ENCODE results near the gene RBM43. TPM values are rescaled to one million over a fixed set of nuclear protein-coding genes. Genes with fewer than 3 reads are reported as not detected.

Gene RBM43
- total and polyA plus RNA-seq, 7 donors: 1.8 to 16.9 (median 8.6) TPM

- peaks cover 0 to 20% (median 8%) of the 10 kb centered on the region in 4 donors for H3K4me1 ChIP-seq
- 92 to 95% methylated on average over 8 of the region's 8 CpGs for WGBS, 2 donors
Measured at GRCh38 chr2:151262629-151263028, 966 bp upstream of the RBM43 start.

GRCh38 chr2:151261977-151262291 lies 271 bp upstream of the RBM43 start:
- intact Hi-C loops (cut with DNase I): loop anchor here (5.0 kb wide), 1 partner anchor 150 kb away; no protein-coding TSS in a partner anchor
- no peaks in the 10 kb centered on the region for H3K36me3 ChIP-seq
- WGBS, 2 donors: 3 to 4% methylated on average over 9 of the region's 9 CpGs
- peak overlapping the region; percentile 82 to 96 (median 90) for H3K4me3 ChIP-seq
- peak overlapping the region; percentile 93 to 99 (median 97) for H3K27ac ChIP-seq
- no peaks in the 10 kb centered on the region for H3K9me3 ChIP-seq
- no peak for TF ChIP-seq POLR2A (IDR thresholded peaks at IDR 0.05)
- H3K27me3 ChIP-seq: no peaks in the 10 kb centered on the region
- DNase-seq: no peak
- H3K4me1 ChIP-seq: peaks cover 0 to 25% (median 10%) of the 10 kb centered on the region in 4 donors

More at GRCh38 chr2:151262629-151263028, 966 bp upstream of the RBM43 start:
- DNase-seq: no peak
- Histone ChIP-seq H3K36me3 (no peaks in the 10 kb centered on the region), H3K27ac (peak overlapping the region in 3 of 4 donors; percentile 93 to 98 (median 96)), H3K27me3 (no peaks in the 10 kb centered on the region), H3K4me3 (no peak overlapping the region), H3K9me3 (no peaks in the 10 kb centered on the region)
- no peak for TF ChIP-seq POLR2AphosphoS5 (IDR thresholded peaks at IDR 0.05)
- TF ChIP-seq CTCF (IDR thresholded peaks at IDR 0.05): no peak
- no peak for TF ChIP-seq EP300 (IDR thresholded peaks at IDR 0.05)
- TF ChIP-seq POLR2A (IDR thresholded peaks at IDR 0.05): no peak
- intact Hi-C loops (cut with DNase I): loop anchor here (5.0 kb wide), 1 partner anchor 150 kb away; no protein-coding TSS in a partner anchor

GRCh38 chr2:151260573-151261230 lies 961 bp downstream of the RBM43 start:
- 4 to 8% methylated on average over 11 of the region's 11 CpGs for WGBS, 2 donors
- Histone ChIP-seq H3K27ac (peak overlapping the region; percentile 93 to 99 (median 97)), H3K4me1 (peaks cover 0 to 28% (median 10%) of the 10 kb centered on the region in 4 donors), H3K27me3 (no peaks in the 10 kb centered on the region), H3K4me3 (peak overlapping the region; percentile 82 to 96 (median 90)), H3K9me3 (no peaks in the 10 kb centered on the region), H3K36me3 (no peaks in the 10 kb centered on the region)
- no peak for TF ChIP-seq EP300 (IDR thresholded peaks at IDR 0.05)
- no peak for TF ChIP-seq POLR2A (IDR thresholded peaks at IDR 0.05)
- TF ChIP-seq CTCF (IDR thresholded peaks at IDR 0.05): no peak
- TF ChIP-seq POLR2AphosphoS5 (IDR thresholded peaks at IDR 0.05): no peak
- no peak for DNase-seq
- intact Hi-C loops (cut with DNase I): loop anchor here (1.0 to 5.0 kb wide), 2 partner anchors 30 to 152 kb away; no protein-coding TSS in a partner anchor

GRCh38 chr2:151258121-151258520 lies 3.5 kb downstream of the RBM43 start:
- TF ChIP-seq POLR2A (IDR thresholded peaks at IDR 0.05) (no peak), POLR2AphosphoS5 (IDR thresholded peaks at IDR 0.05) (no peak), CTCF (IDR thresholded peaks at IDR 0.05) (no peak), EP300 (IDR thresholded peaks at IDR 0.05) (no peak)
- intact Hi-C loops (cut with DNase I): no loop called here
- Histone ChIP-seq H3K9me3 (no peaks in the 10 kb centered on the region), H3K36me3 (peaks cover 0 to 15% (median 2%) of the 10 kb centered on the region in 4 donors), H3K4me1 (peaks cover 0 to 33% (median 10%) of the 10 kb centered on the region in 4 donors), H3K27me3 (no peaks in the 10 kb centered on the region), H3K4me3 (no peak overlapping the region), H3K27ac (no peak overlapping the region)
- no peak for DNase-seq
- WGBS, 2 donors: 91 to 92% methylated on average over 3 of the region's 3 CpGs

- DNase-seq: no peak
- Histone ChIP-seq H3K36me3 (peaks cover 5 to 65% (median 10%) of the 10 kb centered on the region in 4 donors), H3K27ac (no peak overlapping the region), H3K9me3 (peaks cover 0 to 12% (median 2%) of the 10 kb centered on the region in 4 donors), H3K4me3 (no peak overlapping the region), H3K27me3 (no peaks in the 10 kb centered on the region), H3K4me1 (peaks cover 0 to 27% (median 11%) of the 10 kb centered on the region in 4 donors)
- TF ChIP-seq POLR2AphosphoS5 (IDR thresholded peaks at IDR 0.05) (no peak), CTCF (IDR thresholded peaks at IDR 0.05) (no peak), POLR2A (IDR thresholded peaks at IDR 0.05) (no peak), EP300 (IDR thresholded peaks at IDR 0.05) (no peak)
- intact Hi-C loops (cut with DNase I): no loop called here
- 89 to 94% methylated on average over 1 of the region's 1 CpG for WGBS, 2 donors
Measured at GRCh38 chr2:151252646-151253045, 9.0 kb downstream of the RBM43 start.
